NB4 (cell line): ENCODE results near the gene MED26.

Experiments
- CTCF ChIP-seq: IDR thresholded peaks from one replicate; pipeline ENCODE4 v1.5.1; 2012; ENCODE audit warnings: low read depth, low read length
- MAX ChIP-seq: IDR thresholded peaks from 2 replicates; pipeline ENCODE4 v1.6.1; 2011; ENCODE audit warnings: low read depth, low read length
- MYC ChIP-seq: IDR thresholded peaks from 2 replicates; pipeline ENCODE4 v1.6.1; 2011; ENCODE audit warnings: low read depth, low read length
- POLR2A ChIP-seq: IDR thresholded peaks from 2 replicates; pipeline ENCODE4 v1.6.1; 2011; ENCODE audit warnings: mild to moderate bottlenecking; ENCODE audit not compliant: insufficient read length; ENCODE audit errors: extremely low read depth

GRCh38 chr19:16649734-16650133 lies 21.7 kb upstream of the MED26 start:
- TF ChIP-seq CTCF (no peak), POLR2A (no peak), MYC (no peak), MAX (no peak)
